Left ventricle myocardium inferior (tissue), 1 donor: ENCODE measurements around the gene GNG7. TPM values are rescaled to one million over a fixed set of nuclear protein-coding genes. Genes with fewer than 3 reads are reported as not detected.

Source experiments
- DNase-seq: peaks from one replicate; pipeline ENCODE4 v3.0.0-alpha.2; 2020
- H3K27ac ChIP-seq: fragments of 200-600 bp; replicated peaks from 2 replicates; pipeline ENCODE4 v1.8.0; 2021
- H3K27me3 ChIP-seq: fragments of 200-600 bp; 2 replicates; pipeline ENCODE4 v1.8.0; 2021; ENCODE audit warnings: low read depth
- H3K36me3 ChIP-seq: fragments of 200-600 bp; 2 replicates; pipeline ENCODE4 v1.8.0; 2021
- H3K4me1 ChIP-seq: fragments of 200-600 bp; 2 replicates; pipeline ENCODE4 v1.8.0; 2021
- H3K4me3 ChIP-seq: fragments of 200-600 bp; 2 replicates; pipeline ENCODE4 v1.8.0; 2021; ENCODE audit warnings: mild to moderate bottlenecking, moderate library complexity
- H3K9me3 ChIP-seq: fragments of 200-600 bp; replicated peaks from 2 replicates; pipeline ENCODE4 v1.8.0; 2021
- CTCF ChIP-seq: fragments of 200-600 bp; IDR thresholded peaks from 2 replicates; pipeline ENCODE4 v1.8.0; 2021; ENCODE audit warnings: antibody characterized with exemption, mild to moderate bottlenecking, borderline replicate concordance
- intact Hi-C: fragments of 100-400 bp; cut with micrococcal nuclease; formaldehyde crosslinking; loops from one replicate; pipeline ENCODE4 v1.11.0; 2022
- total RNA-seq: library from RNA; stranded (reverse); fragmentation: NEBNext Ultra II Directional; extraction: Animal tissue kit (Norgen Biotek cat#: 25700); gene quantifications from one replicate; pipeline ENCODE4 v1.2.1, GENCODE V29; 2021
- donor health status: DM: no; HTN: yes; CAD: no; lungs with severe emphysema.

The GNG7 gene
- total RNA-seq, 1 donor from 2014 or later, result 46.6 TPM

- peak; percentile 38 for TF ChIP-seq CTCF
- Histone ChIP-seq H3K9me3 (peaks cover 21% of the 10 kb centered on the region), H3K4me3 (peak overlapping the region; percentile 70), H3K27ac (peak overlapping the region; percentile 95), H3K4me1 (peaks cover 52% of the 10 kb centered on the region), H3K27me3 (no peaks in the 10 kb centered on the region), H3K36me3 (no peaks in the 10 kb centered on the region)
- intact Hi-C loops, result loop anchor here (10.0 kb wide), 1 partner anchor 105 kb away; the partner anchor contains the start of gene GADD45B
- DNase-seq, result no peak
Observed at GRCh38 chr19:2579678-2580280, 122.7 kb downstream of the GNG7 start.

GRCh38 chr19:2578901-2579677 is 123.4 kb downstream of the GNG7 start:
- H3K27ac ChIP-seq, result peak overlapping the region; percentile 95
- H3K4me1 ChIP-seq, result peaks cover 52% of the 10 kb centered on the region
- no peaks in the 10 kb centered on the region for H3K27me3 ChIP-seq
- DNase-seq, result peak; percentile 90
- peak overlapping the region; percentile 70 for H3K4me3 ChIP-seq
- TF ChIP-seq CTCF, result peak; percentile 96
- intact Hi-C loops, result no loop called here
- H3K9me3 ChIP-seq, result peaks cover 23% of the 10 kb centered on the region
- H3K36me3 ChIP-seq, result no peaks in the 10 kb centered on the region

DNA sequence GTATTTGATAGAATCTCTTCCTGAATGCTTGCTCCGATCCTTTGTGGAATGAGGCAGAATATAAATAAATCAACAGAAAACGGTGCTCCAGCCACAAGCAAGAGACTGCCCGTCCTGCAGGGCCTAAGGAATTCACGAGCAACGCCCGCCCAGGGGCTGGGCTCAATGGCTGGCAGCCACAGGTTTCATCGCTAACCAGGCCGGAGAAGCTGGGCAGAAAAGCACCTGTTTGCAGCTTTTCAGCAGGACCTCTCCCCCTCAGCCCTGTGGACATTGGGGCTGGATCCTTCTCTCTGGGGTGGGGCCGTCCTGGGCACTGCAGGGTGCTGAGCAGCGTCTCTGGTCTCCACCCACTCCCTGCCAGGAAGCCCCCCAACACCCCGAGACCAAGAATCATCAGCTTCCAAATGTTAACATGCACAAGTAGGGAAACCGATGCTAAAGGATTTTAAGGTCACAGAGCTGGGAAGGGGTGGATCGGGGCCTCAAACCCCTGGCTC is 124.1 kb downstream of the GNG7 start:
- Histone ChIP-seq H3K9me3 (peaks cover 20% of the 10 kb centered on the region), H3K27me3 (no peaks in the 10 kb centered on the region), H3K36me3 (no peaks in the 10 kb centered on the region), H3K4me3 (peak overlapping the region; percentile 70), H3K27ac (peak overlapping the region; percentile 95), H3K4me1 (peaks cover 52% of the 10 kb centered on the region)
- peak; percentile 38 for DNase-seq
- TF ChIP-seq CTCF, result no peak
- intact Hi-C loops, result no loop called here

DNA sequence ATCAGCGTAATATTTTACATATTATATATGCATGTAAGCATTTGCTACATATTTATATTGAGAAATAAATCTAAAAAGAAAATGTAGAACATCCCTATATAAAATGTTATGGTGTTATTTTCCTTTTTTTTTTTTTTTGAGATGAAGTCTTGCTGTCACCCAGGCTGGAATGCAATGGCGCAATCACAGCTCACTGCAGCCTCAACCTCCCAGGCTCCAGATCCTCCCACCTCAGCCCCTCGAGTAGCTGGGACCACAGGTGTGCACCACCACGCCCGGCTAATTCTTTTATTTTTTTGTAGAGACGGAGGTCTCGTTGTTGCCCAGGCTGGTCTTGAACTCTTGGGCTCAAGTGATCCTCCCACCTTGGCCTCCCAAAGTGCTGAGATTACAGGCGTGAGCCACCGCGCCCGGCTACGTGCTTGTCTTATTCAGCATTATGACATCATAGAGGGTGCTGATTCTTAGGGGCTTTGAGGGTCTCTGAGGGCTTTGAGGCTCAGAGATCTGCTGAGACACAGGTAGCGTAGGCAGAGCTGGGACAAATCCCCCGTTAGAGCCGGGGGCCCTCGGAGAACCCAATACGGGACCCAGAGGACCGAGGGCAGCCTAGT is 124.7 kb downstream of the GNG7 start:
- no peaks in the 10 kb centered on the region for H3K27me3 ChIP-seq
- peaks cover 52% of the 10 kb centered on the region for H3K4me1 ChIP-seq
- intact Hi-C loops, result no loop called here
- peaks cover 14% of the 10 kb centered on the region for H3K9me3 ChIP-seq
- no peak for DNase-seq
- TF ChIP-seq CTCF, result no peak
- H3K27ac ChIP-seq, result peak overlapping the region; percentile 95
- peak overlapping the region; percentile 70 for H3K4me3 ChIP-seq
- H3K36me3 ChIP-seq, result no peaks in the 10 kb centered on the region

GRCh38 chr19:2575734-2576481 is 126.6 kb downstream of the GNG7 start:
- no peak overlapping the region for H3K4me3 ChIP-seq
- H3K27ac ChIP-seq, result peak overlapping the region; percentile 76
- H3K4me1 ChIP-seq, result peaks cover 49% of the 10 kb centered on the region
- no peaks in the 10 kb centered on the region for H3K36me3 ChIP-seq
- DNase-seq, result peak; percentile 90
- H3K9me3 ChIP-seq, result peaks cover 3% of the 10 kb centered on the region
- TF ChIP-seq CTCF, result no peak
- no peaks in the 10 kb centered on the region for H3K27me3 ChIP-seq
- intact Hi-C loops, result no loop called here
